CD4-positive, alpha-beta T cell treated with Interleukin-1 beta for 1 hour (primary cell): ENCODE measurements around the gene PGBD5.

Source experiments
- DNase-seq, 2 donors: peaks; one replicate each; pipeline ENCODE4 v3.0.0-alpha.2; 2020 to 2022

The PGBD5 gene

GRCh38 chr1:230321341-230321740 is 104.8 kb downstream of the PGBD5 start:
- no peak for DNase-seq

GRCh38 chr1:230320804-230321203 is 105.3 kb downstream of the PGBD5 start:
- DNase-seq = no peak

GRCh38 chr1:230319014-230319747 is 107.0 kb downstream of the PGBD5 start:
- DNase-seq = no peak

GRCh38 chr1:230317823-230318819 is 108.0 kb downstream of the PGBD5 start:
- no peak for DNase-seq

GRCh38 chr1:230316864-230317745 is 109.0 kb downstream of the PGBD5 start:
- no peak for DNase-seq

GRCh38 chr1:230315099-230315498 is 111.0 kb downstream of the PGBD5 start:
- DNase-seq = no peak

- no peak for DNase-seq
Measured at GRCh38 chr1:230314142-230314470, 112.0 kb downstream of the PGBD5 start.

- no peak for DNase-seq
Measured at GRCh38 chr1:230313453-230314141, 112.5 kb downstream of the PGBD5 start.

- no peak for DNase-seq
Measured at GRCh38 chr1:230312676-230313075, 113.5 kb downstream of the PGBD5 start.

GRCh38 chr1:230310381-230311163 is 115.6 kb downstream of the PGBD5 start:
- DNase-seq = peak; percentile 60 to 63

GRCh38 chr1:230309646-230310177 is 116.4 kb downstream of the PGBD5 start:
- no peak for DNase-seq

GRCh38 chr1:230308821-230309220 is 117.3 kb downstream of the PGBD5 start:
- no peak for DNase-seq

- DNase-seq = no peak
Measured at GRCh38 chr1:230308039-230308438, 118.1 kb downstream of the PGBD5 start.

- DNase-seq = no peak
Measured at GRCh38 chr1:230307213-230307612, 118.9 kb downstream of the PGBD5 start.

- DNase-seq = peak; percentile 7 to 34
Measured at GRCh38 chr1:230306169-230306568, 120.0 kb downstream of the PGBD5 start.

GRCh38 chr1:230303822-230304221 is 122.3 kb downstream of the PGBD5 start:
- no peak for DNase-seq

GRCh38 chr1:230303069-230303468 is 123.1 kb downstream of the PGBD5 start:
- no peak for DNase-seq

GRCh38 chr1:230301822-230302221 is 124.3 kb downstream of the PGBD5 start:
- DNase-seq = no peak

GRCh38 chr1:230301322-230301721 is 124.8 kb downstream of the PGBD5 start:
- no peak for DNase-seq

- peak in 1 of 2 donors; percentile 32 for DNase-seq
Measured at GRCh38 chr1:230300322-230301301, 125.5 kb downstream of the PGBD5 start.
